Smooth muscle cell of the brain vasculature (primary cell): ENCODE measurements around the gene DISC1.

Experiments used
- DNase-seq: peaks from one replicate; pipeline ENCODE4 v3.0.0-alpha.2; 2012; ENCODE audit warnings: low read depth, low spot score

Gene DISC1

DNA sequence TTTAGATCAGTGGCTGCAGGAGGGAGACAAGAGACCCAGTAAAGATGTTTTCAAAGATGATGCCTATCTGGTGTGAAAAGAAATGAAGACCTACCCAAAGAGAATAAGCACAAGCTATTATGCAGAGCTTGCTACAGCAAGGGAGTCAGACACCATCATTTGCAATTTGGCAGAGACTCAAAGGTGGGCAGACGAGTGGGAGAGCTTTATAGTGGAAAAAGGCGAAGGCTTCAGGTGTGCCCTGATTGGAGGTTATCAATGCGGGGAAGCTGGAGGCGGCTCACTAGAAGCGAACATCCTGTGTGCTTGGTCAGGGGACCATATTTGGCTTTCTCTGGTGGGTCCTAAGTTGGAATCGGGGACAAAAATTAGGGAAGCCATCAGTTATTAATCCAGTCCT lies 183.8 kb downstream of the DISC1 start:
- DNase-seq, result no peak

DNA sequence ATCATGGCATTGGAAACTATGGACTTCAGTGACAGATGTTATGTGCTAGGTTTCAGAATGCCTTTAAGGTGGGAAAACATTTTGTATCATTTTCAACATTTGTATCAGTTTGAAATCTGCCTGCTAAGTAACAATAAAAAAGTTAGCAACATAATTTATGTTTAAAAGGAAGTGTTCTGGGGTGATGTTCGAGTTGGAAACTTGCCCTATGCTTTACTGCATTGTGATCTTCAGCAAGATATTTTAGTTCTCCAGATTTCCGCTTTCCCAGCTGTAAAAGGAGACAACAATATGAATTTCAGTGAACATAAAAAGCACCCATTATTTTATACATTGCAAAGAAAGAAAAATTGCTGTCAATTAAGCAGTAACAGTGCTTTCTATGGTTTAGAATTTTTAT lies 187.4 kb downstream of the DISC1 start:
- no peak for DNase-seq

DNA sequence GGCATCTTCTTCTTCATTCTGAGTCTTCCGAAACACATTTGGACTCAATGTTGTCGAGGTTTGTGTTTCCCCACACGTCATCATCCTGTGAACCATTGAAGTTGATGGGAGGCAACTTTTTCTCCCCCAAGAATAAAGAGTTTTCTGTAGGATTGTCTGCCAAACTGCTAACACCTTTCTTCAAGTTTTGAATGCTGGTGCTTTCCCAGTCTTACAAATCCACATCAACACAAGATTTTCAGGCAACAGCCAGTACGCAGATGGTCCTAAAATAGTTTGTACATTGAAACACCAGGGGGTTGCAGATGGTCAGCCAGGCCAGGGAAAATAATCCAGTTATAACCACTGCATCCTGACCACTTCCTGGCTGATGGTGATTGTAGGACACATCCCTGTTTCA lies 187.9 kb downstream of the DISC1 start:
- DNase-seq, result peak; percentile 54

DNA sequence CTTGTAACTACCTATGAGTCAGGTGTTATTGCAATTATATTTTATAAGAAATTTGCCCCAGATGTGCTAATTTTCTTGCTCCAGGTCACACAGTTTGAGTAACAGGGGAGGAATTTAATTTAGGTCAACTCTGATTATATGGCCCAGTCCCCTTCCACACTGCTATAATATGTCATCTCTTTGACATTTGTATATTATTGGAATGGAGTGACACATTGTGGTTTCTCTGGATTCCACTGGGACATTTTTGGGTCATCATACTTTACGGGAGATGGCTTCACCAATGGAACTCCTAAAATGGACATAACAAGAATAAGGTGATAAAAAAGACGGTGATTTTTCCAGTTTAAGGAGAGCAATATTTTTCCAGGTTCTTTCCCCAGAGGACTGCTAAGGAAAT lies 191.2 kb downstream of the DISC1 start:
- DNase-seq, result no peak

DNA sequence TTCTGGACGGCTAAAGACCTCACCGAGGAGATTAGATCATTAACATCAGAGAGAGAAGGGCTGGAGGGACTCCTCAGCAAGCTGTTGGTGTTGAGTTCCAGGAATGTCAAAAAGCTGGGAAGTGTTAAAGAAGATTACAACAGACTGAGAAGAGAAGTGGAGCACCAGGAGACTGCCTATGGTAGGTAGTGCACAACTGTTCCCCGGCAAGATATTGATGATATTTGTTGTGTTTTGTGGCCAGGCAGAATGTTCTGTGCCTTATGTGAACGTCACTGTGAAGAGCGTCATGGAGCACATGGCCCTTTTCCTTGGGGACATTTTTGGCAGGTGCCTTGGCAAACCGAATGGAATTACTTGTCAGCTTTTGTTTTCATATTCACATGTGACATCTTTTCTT lies 191.7 kb downstream of the DISC1 start:
- DNase-seq, result no peak

DNA sequence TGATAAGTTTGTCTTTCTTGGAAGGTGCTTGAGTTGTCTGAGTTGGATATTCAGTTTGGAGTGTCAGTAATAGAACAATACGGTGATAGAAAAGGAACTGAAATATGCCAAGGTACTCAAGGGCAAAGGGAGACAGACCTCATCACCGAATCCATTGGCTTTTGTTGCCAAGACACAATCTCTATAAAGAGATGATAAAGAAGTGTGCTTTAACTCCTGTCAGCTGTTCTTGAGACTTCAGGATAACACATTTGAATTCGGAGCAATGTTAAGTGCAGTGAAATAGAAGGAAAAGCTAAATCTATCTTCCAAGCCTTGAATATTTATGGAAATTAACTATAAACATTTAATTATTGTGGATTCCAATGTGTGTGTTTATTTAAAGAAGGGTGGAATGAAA lies 194.7 kb downstream of the DISC1 start:
- DNase-seq, result no peak

DNA sequence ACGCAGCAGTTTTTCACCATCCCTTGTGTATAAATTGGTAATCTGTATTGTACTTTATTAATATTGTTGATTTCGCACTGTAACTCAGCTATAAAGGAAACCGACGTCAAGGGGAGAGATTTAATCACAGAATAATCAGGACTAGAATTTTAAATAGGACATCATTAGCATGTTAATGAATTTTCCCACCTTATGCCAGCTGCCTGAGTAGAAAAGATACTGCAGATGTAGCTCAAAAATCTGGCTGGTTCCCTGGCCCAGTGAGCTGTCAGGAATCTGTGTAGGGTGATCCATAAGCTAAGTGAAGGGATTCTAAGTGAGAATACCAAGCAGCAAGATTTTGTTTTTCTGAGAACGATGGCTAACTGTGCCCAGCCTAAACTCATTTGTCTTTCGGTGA lies 195.5 kb downstream of the DISC1 start:
- DNase-seq, result no peak

DNA sequence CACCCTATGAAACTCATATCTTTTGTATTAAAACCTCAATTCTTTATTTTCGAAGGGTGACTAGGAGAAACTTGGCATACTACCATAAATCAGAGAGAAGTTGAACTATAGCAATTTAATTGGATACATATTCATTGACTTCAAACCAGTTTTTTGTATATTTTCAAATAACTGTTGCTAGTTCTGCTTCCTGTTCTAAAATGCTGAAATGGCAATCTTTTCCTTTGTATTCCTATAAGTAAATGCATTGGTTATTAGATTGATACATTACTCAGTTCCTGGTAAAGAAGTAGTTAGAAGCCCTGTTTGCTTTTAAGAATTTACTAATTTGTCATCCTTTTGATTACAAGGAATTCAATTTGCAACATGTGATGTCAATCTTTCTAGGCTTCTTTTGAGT lies 200.0 kb downstream of the DISC1 start:
- no peak for DNase-seq

DNA sequence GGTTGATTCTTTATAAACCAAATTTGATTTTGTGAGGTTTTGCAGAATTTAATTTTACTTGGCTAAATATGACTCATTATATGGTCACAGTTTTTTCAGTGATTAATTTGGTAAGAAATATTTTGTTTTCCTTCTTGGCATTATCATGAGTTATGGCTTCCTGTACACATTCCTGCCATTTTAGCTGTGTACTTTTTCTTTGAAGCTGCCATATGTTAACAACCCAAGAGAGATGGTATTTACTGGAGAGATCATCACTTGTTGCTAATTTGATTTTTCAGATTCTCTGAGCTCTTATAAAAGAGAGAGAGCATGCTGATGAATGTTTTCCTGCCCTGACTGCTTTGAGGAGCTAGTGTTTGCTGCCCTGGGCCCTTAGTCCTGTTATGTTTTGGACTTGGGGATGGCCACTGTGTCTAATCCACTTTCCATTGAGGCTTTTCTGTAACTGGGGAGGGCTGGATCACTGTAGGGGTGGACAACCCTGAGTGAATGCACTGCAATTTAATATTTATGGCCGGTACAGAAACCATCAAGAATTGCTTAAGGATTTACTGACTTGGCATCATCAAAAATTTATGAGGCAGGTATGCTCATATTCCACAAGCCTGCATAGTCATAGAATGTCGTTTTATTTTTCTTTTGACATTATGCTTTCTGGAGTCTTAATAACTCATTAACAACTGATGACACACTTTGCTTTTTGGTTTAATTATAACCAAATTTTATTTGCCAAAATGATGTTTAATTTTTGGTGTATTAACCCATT lies 200.9 kb downstream of the DISC1 start:
- no peak for DNase-seq

DNA sequence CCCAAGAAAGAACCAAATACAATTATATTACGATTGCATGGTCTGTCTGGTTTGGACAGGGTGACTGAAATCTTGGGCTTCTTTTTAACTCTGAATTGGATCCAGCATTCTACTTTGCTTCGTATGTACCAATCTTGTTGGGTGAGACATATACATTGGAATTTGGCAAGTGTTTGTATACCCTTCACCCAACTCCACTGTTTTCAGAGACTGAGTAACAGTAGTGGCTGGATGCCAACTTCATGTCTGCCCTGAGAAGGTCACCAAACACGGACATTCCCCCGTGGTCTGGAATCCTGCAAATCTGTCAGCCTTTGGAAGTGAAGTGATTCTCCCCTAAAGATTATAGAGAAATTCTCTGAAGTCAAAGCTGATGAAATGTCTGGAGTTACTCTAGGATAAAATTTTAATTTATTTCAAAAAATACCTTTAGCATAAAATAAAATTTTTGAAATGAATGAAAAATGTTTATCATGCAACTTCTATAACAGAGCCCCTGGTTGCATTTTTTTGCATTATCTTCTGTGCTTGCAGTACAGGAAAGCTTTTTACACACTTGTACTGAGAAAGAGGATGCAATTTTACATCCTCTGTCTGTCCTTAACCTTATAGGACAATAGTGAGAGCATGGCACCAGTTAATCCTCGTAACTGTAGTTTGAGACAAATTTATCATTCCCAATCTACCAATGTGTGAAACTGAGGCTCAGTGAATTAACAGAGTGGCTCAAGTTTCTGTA lies 201.8 kb downstream of the DISC1 start:
- peak; percentile 80 for DNase-seq

DNA sequence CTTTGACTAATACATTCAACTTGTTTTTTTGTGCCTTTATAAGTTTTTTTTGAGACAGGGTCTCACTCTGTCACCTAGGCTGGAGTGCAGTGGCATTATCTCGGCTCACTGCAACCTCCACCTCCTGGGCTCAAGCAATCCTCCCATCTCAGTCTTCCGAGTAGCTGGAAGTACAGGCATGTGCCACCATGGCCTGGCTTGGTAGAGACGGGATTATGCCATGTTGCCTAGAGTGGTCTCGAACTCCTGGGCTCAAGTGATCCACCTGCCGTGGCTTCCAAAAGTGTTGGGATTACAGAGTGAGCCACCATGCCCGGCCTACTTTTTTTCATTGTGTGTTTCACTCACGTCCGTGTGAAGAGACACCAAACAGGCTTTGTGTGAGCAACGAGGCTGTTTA lies 202.7 kb downstream of the DISC1 start:
- no peak for DNase-seq

DNA sequence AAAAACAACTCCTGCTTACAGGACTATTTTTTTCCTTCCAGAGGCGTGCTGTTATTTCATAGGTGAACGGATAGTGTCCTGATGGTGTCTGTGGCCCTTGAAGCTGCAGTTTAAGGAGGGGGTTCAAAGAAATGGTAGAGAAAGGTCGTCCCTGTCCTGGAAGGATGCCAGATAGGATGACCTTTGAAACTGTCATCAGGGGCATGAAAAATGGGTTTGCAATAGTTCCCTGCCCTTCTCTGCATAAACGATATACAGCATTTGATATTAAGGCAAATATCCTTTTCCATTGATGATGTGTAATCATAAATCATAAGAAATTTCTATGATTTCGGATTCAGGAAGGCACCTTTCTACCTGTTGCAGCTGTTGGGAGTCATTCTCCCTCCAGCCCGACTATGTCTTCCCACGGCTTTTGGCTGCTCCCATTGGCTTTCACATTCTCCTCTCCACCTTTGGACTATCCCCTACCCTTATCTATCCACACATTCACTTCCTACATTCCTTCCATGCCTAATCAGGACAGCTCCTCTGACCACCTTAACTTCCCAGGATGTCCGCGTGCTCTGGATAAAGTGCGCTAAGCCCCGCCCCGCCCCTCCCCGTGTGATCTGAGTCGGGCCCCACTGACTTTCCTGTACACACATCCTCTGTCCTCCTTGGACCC lies 209.8 kb downstream of the DISC1 start:
- no peak for DNase-seq

DNA sequence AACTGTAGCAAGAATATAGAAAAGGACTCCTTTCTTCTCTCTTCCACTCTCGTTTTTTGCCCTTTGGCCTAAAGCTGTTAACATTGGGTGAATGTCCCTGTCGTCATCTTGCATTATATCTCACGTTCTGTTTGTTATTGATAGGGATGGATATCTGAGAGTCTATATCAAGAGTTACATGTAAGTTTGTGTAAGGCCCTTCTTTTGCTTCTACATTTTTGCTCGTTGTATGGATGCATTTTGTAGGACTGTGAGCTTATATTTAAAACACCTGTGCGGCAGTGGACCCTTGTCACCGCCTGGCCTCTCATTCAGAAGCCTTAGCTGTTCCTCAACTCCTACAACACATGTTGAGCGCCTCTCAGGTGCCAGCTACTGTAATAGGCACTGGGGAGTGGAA lies 211.9 kb downstream of the DISC1 start:
- no peak for DNase-seq

DNA sequence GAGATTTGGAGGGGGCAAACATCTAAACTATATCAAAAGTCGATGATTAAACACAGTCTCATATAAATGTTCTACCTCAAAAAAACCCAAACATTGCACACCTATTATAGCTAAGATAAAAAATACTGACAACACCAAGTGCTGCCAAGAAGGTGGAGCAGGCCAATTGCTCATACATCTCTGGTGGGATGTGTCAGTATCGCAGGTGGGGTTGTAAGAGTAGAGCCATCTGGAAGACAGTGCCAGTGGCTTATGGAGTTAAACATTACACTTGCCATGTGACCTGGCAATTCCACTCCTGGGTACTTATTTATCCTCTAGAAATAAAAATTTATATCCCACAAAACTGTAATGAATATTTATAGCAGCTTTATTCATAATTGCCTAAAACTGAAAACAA lies 213.4 kb downstream of the DISC1 start:
- no peak for DNase-seq

DNA sequence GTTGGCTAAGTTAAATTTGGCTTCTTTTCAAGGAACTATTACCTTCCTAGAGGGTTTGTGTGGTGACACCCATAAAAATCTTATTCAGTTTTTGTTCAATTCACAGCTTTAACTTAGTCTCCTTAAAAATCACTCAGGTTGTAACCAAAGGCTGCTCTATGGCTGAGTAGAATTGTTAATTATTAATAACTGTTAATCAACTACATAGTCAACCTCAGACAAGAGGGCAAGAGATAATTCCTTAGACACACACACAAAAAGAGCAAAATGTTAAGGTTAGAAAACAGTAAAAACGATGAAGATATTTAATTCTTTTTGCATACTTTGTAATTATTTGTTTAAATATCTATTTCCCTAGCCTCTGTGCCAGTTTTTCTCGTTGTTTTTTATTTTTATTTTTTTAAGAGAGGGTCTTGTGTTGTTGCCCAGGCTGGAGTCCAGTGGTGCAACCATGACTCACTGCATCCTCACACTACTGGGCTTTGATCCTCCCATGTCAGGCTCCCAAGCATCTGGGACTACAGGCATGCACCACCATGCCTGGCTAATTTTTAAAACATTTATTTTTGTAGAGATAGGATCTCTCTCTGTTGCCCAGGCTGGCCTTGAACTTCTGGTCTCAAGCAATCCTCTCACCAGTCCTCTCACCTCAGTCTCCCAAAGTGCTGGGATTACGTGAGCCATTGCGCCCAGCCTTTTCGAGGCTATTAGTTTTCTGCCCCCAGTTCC lies 215.2 kb downstream of the DISC1 start:
- DNase-seq, result peak; percentile 55

DNA sequence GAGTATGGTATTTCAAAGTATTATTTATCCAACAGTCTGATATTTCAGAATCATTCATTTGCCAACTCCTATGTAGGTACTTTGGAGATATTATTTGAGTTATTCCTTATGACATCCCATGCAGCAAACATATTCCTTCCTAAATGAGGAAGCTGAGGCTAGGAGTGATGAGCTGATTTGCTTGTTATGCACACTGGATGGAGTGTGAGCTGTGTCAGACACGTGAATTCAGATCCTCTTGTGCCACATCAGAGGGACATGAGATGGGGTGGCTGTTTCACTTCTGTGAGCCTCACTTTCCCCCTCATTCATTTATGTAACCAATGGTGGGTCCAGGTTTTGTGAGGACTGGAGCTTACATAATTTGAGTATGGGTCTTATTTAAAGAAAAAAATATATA lies 215.9 kb downstream of the DISC1 start:
- DNase-seq, result no peak

DNA sequence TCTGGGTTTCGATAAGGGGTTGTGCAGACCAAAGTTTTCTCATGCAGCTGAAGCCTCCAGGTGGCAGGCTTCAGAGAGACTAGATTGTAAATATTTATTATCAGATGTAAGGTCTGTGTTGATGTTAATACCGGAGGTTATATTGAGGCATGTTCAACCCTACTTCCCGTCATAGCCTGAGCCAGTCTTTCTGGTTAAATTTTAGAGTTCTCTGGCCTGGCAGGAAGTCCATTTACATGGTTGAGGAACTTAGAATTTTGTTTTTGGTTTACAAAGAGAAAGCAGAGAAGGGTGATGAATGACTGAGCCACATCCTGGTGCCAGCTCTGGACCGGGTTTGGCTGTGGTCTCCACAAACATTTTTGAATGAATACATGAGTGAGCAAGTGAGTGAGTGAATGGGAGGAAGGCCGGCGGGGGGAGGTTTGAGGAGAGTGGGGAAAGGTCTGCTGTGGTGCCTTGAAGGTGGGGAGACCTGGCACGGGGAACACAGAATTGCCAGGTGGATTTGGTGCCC lies 218.5 kb downstream of the DISC1 start:
- no peak for DNase-seq

DNA sequence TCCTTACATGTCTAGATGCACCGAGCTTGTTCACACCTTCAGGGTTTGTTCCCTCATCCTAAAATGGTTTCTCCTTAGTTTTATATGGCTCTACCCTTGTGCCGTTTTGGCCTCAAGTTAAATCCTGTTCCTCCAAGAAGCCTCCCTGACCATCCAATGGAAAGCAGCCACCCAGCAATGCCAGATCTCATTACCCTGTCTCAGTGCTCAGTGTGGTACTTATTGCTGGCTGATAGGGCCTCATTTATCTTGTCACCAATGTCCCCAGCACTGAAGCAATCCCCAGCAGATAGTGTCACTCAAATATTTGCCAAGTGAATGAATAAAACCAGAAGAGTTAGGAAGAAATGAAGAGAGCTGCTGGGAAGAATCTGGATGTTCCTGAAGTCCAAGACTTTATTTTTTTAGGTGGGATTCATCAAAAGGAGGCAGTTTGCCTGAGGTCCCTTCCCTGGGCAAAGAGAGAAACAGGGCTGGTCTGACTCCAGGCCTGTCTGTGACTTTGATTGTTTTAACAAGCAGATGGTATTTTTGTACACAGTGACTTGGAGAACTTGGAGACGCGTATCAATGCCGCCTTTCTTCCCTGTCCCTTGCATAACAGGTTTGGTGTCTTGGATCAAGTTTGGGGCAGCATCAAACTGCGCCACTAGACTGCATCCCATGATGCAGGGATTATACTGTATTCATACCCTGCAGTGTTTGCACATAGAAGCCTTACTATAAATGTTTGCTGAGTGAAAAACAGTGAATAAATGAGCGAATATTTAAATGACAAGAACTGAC lies 221.2 kb downstream of the DISC1 start:
- DNase-seq, result no peak

DNA sequence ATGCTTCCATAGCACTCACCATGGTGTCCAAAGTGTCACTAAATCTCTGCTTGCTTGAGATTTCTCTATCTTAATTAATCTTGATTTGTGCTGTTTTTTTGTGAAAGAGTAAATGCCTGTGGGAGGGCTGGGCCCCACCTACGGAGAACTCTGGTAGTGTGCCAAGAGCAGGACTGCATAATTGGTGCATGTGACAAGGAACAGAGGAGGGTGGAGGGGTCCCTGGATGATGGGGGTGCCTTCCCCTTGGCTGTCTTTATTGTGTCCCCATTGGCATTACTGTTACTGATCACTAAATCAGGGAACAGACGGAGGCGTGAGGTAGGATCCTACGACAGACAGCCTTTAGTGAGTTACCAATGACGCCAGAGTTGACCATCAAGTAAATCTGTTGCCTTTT lies 223.4 kb downstream of the DISC1 start:
- no peak for DNase-seq

DNA sequence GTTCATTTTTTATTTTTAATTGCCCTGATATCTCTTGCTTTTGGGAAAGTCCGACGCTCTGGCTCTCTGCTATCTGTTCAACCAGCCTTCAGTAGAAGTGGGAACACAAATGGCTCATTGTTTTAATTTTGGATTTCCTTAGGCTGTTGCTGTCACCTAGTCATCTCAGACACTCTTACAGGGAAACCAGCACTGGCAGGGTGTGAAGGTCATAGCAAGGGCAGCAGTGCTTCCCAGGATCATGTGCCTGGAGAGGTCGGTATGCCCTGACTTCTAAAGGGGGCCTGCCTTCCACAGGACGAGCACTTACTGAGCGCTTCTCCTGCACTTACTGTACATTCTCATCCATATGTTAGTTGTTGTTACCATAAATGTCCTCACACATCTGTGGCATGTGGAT lies 224.2 kb downstream of the DISC1 start:
- DNase-seq, result no peak

DNA sequence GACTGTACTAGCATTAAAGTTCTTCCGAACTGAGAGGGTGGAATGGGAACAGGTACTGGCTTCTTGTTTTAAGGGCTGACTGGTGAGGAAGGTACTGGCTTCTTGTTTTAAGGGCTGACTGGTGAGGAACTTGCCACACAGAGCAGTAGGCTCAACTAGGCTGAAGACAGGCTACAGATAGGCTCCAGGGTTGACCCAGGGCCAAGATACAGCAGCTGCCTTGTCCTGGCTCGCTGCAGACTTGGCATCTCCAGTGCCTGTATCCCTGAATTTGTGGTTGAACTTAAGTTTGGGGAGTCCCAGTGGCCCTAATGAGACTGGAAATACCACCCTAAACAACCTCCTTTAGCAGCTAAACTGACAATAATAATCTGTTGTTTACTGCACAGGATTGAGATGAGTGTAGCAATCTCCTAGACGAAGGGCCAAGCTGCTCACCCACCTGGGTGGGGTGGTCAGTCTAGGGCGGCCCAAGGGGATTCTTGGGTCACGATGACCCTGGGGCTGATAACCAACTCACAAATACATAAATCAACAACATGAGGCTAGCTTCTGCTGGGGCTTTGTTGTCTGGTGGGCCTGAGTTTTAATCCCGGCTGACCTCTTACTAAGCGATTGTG lies 227.1 kb downstream of the DISC1 start:
- no peak for DNase-seq
